ENCODE results near the gene ZNF574.

- no peak for TF ChIP-seq POLR2AphosphoS5 (IDR thresholded peaks at IDR 0.05; ENCODE audit: low read depth, low read length)
- no peak for TF ChIP-seq TAF1 (IDR thresholded peaks at IDR 0.05; ENCODE audit: borderline replicate concordance, low read depth, low read length)
Observed at GRCh38 chr19:42095142-42095813, 19.3 kb downstream of the ZNF574 start.

Data from GM12892 (cell line).